ENCODE measurements around the gene CRELD1. TPM values are rescaled to one million over a fixed set of nuclear protein-coding genes. Genes with fewer than 3 reads are reported as not detected.

Gene CRELD1
- total and polyA plus RNA-seq, 2 donors from 2014 or later, result 43.2 to 56.7 TPM

GRCh38 chr3:9955067-9955502 lies 21.5 kb downstream of the CRELD1 start:
- FAIRE-seq (no peak), DNase-seq (peak in 4 of 5 donors; percentile 58 to 83 (median 66))
- H3K4me3 ChIP-seq (ENCODE audit: low read length in 3 of 3), result no peak overlapping the region
- H3K27me3 ChIP-seq (ENCODE audit: control insufficient read depth, insufficient read depth, low read length), result no peaks in the 10 kb centered on the region
- no peak overlapping the region for H3K27ac ChIP-seq (ENCODE audit: low read depth in 2 of 2, low read length in 2 of 2)
- H3K36me3 ChIP-seq (ENCODE audit: control insufficient read depth in 2 of 3, insufficient read depth in 3 of 3, low read length in 3 of 3), result no peaks in the 10 kb centered on the region
- H3K4me1 ChIP-seq (ENCODE audit: control insufficient read depth in 2 of 3, insufficient read depth in 2 of 3, low read depth in 1 of 3, low read length in 3 of 3), result peaks cover 0 to 5% (median 0%) of the 10 kb centered on the region in 3 donors
- no peak for TF ChIP-seq CTCF (IDR thresholded peaks at IDR 0.05; ENCODE audit: borderline replicate concordance, extremely low read depth, insufficient read depth)
- H3K9ac ChIP-seq (ENCODE audit: low read length in 3 of 3), result no peak overlapping the region
- intact Hi-C loops (cut with DNase I), result no loop called here
- H3K9me3 ChIP-seq (ENCODE audit: control insufficient read depth in 2 of 3, insufficient read depth in 1 of 3, low read length in 3 of 3), result no peaks in the 10 kb centered on the region

- H3K27me3 ChIP-seq (ENCODE audit: control insufficient read depth, insufficient read depth, low read length), result no peaks in the 10 kb centered on the region
- H3K36me3 ChIP-seq (ENCODE audit: control insufficient read depth in 2 of 3, insufficient read depth in 3 of 3, low read length in 3 of 3), result peaks cover 0 to 2% (median 0%) of the 10 kb centered on the region in 3 donors
- DNase-seq, result no peak
- H3K27ac ChIP-seq (ENCODE audit: low read depth in 2 of 2, low read length in 2 of 2), result no peak overlapping the region
- no peak overlapping the region for H3K9ac ChIP-seq (ENCODE audit: low read length in 3 of 3)
- no peak for FAIRE-seq
- H3K4me1 ChIP-seq (ENCODE audit: control insufficient read depth in 2 of 3, insufficient read depth in 2 of 3, low read depth in 1 of 3, low read length in 3 of 3), result peaks cover 0 to 5% (median 0%) of the 10 kb centered on the region in 3 donors
- H3K4me3 ChIP-seq (ENCODE audit: low read length in 3 of 3), result no peak overlapping the region
- intact Hi-C loops (cut with DNase I), result no loop called here
- H3K9me3 ChIP-seq (ENCODE audit: control insufficient read depth in 2 of 3, insufficient read depth in 1 of 3, low read length in 3 of 3), result no peaks in the 10 kb centered on the region
- no peak for TF ChIP-seq CTCF (IDR thresholded peaks at IDR 0.05; ENCODE audit: borderline replicate concordance, extremely low read depth, insufficient read depth)
Observed at GRCh38 chr3:9955611-9956352, 22.1 kb downstream of the CRELD1 start.

GRCh38 chr3:9957214-9957613 lies 23.6 kb downstream of the CRELD1 start:
- Histone ChIP-seq H3K4me3 (ENCODE audit: low read length in 3 of 3) (no peak overlapping the region), H3K36me3 (ENCODE audit: control insufficient read depth in 2 of 3, insufficient read depth in 3 of 3, low read length in 3 of 3) (peaks cover 0 to 5% (median 0%) of the 10 kb centered on the region in 3 donors), H3K27me3 (ENCODE audit: control insufficient read depth, insufficient read depth, low read length) (no peaks in the 10 kb centered on the region), H3K9ac (ENCODE audit: low read length in 3 of 3) (no peak overlapping the region), H3K4me1 (ENCODE audit: control insufficient read depth in 2 of 3, insufficient read depth in 2 of 3, low read depth in 1 of 3, low read length in 3 of 3) (peaks cover 0 to 2% (median 0%) of the 10 kb centered on the region in 3 donors), H3K27ac (ENCODE audit: low read depth in 2 of 2, low read length in 2 of 2) (no peak overlapping the region), H3K9me3 (ENCODE audit: control insufficient read depth in 2 of 3, insufficient read depth in 1 of 3, low read length in 3 of 3) (no peaks in the 10 kb centered on the region)
- DNase-seq (no peak), FAIRE-seq (no peak)
- intact Hi-C loops (cut with DNase I), result no loop called here
- no peak for TF ChIP-seq CTCF (IDR thresholded peaks at IDR 0.05; ENCODE audit: borderline replicate concordance, extremely low read depth, insufficient read depth)

Data from kidney (tissue), 14 donors.